ENCODE data around the gene RGS11. TPM values are rescaled to one million over a fixed set of nuclear protein-coding genes. Genes with fewer than 3 reads are reported as not detected.
A peak's percentile ranks its signal among the peaks of the same experiment; 100 is the strongest.

RGS11 gene
- total and polyA plus RNA-seq, 9 of the 15 experiments (the other 6 are each of a cell fraction or from before 2014, with no cell fraction given), result not detected

DNA sequence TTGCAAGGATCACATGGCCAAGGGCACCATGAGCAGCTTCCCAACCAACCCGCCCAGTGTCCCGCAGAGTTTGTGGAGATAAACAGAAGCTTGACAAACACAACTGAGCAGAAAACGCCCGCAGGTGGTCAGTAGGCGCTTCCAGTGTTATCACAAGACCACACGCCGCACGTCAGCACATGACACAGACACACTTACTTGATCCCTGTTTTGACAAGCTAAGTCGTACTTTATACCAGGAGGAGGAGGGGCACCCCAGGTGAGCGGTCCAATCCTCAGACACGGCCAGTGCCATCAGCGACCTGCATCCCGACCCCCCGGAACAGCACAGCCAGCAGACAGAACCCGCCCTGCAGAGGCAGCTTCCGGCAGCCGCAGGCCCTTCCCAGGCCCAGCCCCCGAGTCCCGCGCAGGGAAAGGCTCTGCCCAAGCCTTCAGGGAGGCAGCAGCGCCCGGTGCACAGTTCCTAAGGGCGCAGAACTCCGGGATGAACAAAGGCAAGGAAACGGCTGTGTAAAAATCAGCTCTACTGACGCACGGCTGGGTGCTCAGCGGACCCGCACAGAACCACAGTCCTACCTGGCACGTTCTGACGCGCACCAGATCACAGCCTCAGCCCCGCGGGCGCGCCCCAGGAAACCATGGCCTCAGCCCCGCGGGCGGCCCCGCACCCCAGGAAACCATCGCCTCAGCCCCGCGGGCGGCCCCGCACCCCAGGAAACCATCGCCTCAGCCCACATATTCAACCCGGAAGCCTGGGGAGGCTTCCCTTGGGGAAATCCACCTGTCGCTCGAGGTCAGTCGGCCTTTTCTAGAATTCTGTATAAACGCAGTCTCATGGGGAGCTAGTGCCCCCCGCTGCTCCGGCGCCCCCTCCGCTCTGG, 48.9 kb upstream of the RGS11 start (continued):
- TF ChIP-seq BCOR (IDR thresholded peaks at IDR 0.05) (peak; percentile 80; the same call in 1 of the 2 replicates), HMGXB4 (CRISPR knock-in tag; IDR thresholded peaks at IDR 0.05) (no peak), ETS2 (tag; IDR thresholded peaks at IDR 0.05; ENCODE audit: borderline replicate concordance, poor library complexity, severe bottlenecking) (no peak), CEBPB (tag; IDR thresholded peaks at IDR 0.05) (no peak), ZHX1 (conservative IDR thresholded peaks at IDR 0.05; ENCODE audit: low read length) (no peak), RBFOX2 (IDR thresholded peaks at IDR 0.05; ENCODE audit: low read depth, low read length) (peak; percentile 38; the same call in 1 of the 2 replicates), GABPB1 (CRISPR knock-in tag; IDR thresholded peaks at IDR 0.05) (peak; percentile 20; the same call in 1 of the 2 replicates), NEUROD1 (IDR thresholded peaks at IDR 0.05; ENCODE audit: borderline replicate concordance, low read depth, low read length, partially characterized antibody) (no peak), CBFA2T3 (IDR thresholded peaks at IDR 0.05) (peak; percentile 96)
- TF ChIP-seq, protein P1, sequence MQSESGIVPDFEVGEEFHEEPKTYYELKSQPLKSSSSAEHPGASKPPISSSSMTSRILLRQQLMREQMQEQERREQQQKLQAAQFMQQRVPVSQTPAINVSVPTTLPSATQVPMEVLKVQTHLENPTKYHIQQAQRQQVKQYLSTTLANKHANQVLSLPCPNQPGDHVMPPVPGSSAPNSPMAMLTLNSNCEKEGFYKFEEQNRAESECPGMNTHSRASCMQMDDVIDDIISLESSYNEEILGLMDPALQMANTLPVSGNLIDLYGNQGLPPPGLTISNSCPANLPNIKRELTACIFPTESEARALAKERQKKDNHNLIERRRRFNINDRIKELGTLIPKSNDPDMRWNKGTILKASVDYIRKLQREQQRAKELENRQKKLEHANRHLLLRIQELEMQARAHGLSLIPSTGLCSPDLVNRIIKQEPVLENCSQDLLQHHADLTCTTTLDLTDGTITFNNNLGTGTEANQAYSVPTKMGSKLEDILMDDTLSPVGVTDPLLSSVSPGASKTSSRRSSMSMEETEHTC (IDR thresholded peaks at IDR 0.05), result peak; percentile 97
- TF ChIP-seq, protein P2, sequence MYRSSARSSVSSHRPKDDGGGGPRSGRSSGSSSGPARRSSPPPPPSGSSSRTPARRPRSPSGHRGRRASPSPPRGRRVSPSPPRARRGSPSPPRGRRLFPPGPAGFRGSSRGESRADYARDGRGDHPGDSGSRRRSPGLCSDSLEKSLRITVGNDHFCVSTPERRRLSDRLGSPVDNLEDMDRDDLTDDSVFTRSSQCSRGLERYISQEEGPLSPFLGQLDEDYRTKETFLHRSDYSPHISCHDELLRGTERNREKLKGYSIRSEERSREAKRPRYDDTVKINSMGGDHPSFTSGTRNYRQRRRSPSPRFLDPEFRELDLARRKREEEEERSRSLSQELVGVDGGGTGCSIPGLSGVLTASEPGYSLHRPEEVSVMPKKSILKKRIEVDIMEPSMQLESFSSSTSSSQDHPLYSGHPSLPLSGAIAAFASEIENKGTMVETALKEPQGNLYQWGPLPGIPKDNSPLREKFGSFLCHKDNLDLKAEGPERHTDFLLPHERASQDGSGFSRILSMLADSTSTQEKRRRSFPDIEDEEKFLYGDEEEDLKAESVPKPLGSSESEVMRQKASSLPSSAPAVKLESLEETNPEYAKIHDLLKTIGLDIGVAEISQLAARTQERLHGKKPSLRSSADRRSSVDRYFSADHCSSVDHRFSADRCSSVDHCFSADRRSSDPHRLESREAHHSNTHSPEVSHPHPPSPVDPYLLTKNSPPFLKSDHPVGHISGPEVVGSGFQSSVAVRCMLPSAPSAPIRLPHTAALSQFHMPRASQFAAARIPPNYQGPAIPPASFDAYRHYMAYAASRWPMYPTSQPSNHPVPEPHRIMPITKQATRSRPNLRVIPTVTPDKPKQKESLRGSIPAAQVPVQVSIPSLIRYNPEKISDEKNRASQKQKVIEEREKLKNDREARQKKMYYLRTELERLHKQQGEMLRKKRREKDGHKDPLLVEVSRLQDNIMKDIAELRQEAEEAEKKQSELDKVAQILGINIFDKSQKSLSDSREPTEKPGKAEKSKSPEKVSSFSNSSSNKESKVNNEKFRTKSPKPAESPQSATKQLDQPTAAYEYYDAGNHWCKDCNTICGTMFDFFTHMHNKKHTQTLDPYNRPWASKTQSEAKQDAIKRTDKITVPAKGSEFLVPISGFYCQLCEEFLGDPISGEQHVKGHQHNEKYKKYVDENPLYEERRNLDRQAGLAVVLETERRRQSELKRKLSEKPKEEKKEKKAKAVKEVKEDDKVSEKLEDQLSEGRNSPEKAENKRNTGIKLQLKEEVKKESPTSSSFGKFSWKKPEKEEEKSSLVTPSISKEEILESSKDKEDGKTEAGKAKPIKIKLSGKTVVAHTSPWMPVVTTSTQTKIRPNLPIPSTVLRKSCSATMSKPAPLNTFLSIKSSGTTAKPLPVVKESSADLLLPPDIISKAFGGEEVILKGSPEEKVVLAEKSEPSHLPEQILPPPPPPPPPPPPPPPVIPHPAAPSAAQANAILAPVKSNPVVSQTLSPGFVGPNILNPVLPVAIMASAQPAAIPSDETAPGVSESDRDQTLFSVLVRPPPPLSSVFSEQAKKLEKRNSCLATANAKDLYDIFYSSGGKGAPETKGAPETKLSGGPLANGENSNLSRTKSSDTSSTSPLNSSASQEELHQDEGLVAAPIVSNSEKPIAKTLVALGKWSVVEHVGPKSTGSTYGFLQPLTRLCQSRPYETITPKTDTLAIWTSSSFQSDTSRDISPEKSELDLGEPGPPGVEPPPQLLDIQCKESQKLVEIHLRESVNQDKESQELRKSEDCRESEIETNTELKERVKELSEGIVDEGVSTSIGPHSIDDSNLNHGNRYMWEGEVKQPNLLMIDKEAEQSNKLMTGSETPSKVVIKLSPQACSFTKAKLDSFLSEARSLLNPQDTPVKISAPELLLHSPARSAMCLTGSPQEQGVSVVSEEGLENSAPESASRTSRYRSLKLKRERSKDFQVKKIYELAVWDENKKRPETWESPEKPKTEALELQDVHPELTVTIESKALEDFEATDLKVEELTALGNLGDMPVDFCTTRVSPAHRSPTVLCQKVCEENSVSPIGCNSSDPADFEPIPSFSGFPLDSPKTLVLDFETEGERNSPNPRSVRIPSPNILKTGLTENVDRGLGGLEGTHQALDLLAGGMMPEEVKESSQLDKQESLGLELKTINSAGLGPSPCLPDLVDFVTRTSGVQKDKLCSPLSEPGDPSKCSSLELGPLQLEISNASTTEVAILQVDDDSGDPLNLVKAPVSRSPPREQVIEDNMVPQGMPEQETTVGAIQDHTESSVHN (IDR thresholded peaks at IDR 0.05; ENCODE audit: borderline replicate concordance in 1 of 2, low read depth in 1 of 2), result peak in 1 of 2 experiments; percentile 65; a peak in 1 of 4 replicates
